ENCODE measurements around the gene NPAS3.

NPAS3 gene

GRCh38 chr14:33793398-33794110, 854.9 kb downstream of the NPAS3 start:
- ChIA-PET POLR2A (ENCODE audit: low non-redundant PET) (no interaction called here), CTCF (interaction anchor here (0.6 to 1.5 kb wide), 13 partner anchors 9 to 529 kb away, joined by 3 to 10 read pairs (median 3); no protein-coding TSS in a partner anchor)
- TF ChIP-seq, protein P1, sequence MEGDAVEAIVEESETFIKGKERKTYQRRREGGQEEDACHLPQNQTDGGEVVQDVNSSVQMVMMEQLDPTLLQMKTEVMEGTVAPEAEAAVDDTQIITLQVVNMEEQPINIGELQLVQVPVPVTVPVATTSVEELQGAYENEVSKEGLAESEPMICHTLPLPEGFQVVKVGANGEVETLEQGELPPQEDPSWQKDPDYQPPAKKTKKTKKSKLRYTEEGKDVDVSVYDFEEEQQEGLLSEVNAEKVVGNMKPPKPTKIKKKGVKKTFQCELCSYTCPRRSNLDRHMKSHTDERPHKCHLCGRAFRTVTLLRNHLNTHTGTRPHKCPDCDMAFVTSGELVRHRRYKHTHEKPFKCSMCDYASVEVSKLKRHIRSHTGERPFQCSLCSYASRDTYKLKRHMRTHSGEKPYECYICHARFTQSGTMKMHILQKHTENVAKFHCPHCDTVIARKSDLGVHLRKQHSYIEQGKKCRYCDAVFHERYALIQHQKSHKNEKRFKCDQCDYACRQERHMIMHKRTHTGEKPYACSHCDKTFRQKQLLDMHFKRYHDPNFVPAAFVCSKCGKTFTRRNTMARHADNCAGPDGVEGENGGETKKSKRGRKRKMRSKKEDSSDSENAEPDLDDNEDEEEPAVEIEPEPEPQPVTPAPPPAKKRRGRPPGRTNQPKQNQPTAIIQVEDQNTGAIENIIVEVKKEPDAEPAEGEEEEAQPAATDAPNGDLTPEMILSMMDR (conservative IDR thresholded peaks at IDR 0.05; ENCODE audit: low read depth): no peak
- DNase-seq (ENCODE audit: low spot score): no peak
- H3K27ac ChIP-seq: no peak overlapping the region

GRCh38 chr14:33794791-33795305, 856.2 kb downstream of the NPAS3 start:
- TF ChIP-seq, protein P1 (conservative IDR thresholded peaks at IDR 0.05; ENCODE audit: low read depth): no peak
- no peak overlapping the region for H3K27ac ChIP-seq
- DNase-seq (ENCODE audit: low spot score): peak; percentile 13
- POLR2A ChIA-PET (ENCODE audit: low non-redundant PET): no interaction called here
- CTCF ChIA-PET: no interaction called here

- H3K27ac ChIP-seq: no peak overlapping the region
- DNase-seq (ENCODE audit: low spot score): no peak
- TF ChIP-seq, protein P1 (conservative IDR thresholded peaks at IDR 0.05; ENCODE audit: low read depth): no peak
- ChIA-PET POLR2A (ENCODE audit: low non-redundant PET) (no interaction called here), CTCF (interaction anchor here (0.5 kb wide), 1 partner anchor 555 kb away, joined by 4 read pairs; no protein-coding TSS in a partner anchor)
Measured at GRCh38 chr14:33796356-33796755, 857.7 kb downstream of the NPAS3 start.

DNA sequence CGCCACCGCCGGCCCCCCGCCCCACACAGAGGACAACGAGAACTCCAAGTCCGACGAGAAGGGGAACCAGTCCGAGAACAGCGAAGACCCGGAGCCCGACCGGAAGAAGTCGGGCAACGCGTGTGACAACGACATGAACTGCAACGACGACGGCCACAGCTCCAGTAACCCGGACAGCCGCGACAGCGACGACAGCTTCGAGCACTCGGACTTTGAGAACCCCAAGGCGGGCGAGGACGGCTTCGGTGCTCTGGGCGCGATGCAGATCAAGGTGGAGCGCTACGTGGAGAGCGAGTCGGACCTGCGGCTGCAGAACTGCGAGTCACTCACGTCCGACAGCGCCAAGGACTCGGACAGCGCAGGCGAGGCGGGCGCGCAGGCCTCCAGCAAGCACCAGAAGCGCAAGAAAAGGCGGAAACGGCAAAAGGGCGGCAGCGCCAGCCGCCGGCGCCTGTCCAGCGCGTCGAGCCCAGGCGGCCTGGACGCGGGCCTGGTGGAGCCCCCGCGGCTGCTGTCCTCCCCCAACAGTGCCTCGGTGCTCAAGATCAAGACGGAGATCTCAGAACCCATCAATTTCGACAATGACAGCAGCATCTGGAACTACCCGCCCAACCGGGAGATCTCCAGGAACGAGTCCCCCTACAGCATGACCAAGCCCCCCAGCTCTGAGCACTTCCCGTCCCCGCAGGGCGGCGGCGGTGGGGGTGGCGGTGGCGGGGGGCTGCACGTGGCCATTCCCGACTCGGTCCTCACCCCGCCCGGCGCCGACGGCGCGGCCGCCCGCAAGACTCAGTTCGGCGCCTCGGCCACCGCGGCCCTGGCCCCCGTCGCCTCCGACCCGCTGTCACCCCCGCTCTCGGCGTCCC, 861.3 kb downstream of the NPAS3 start:
- CTCF ChIA-PET: no interaction called here
- H3K27ac ChIP-seq: no peak overlapping the region
- DNase-seq (ENCODE audit: low spot score): no peak
- POLR2A ChIA-PET (ENCODE audit: low non-redundant PET): no interaction called here
- TF ChIP-seq, protein P1 (conservative IDR thresholded peaks at IDR 0.05; ENCODE audit: low read depth): no peak

GRCh38 chr14:33800735-33801163, 862.1 kb downstream of the NPAS3 start:
- ChIA-PET CTCF (no interaction called here), POLR2A (ENCODE audit: low non-redundant PET) (no interaction called here)
- TF ChIP-seq, protein P1 (conservative IDR thresholded peaks at IDR 0.05; ENCODE audit: low read depth): no peak
- no peak overlapping the region for H3K27ac ChIP-seq
- DNase-seq (ENCODE audit: low spot score): no peak

GRCh38 chr14:33802737-33803136, 864.1 kb downstream of the NPAS3 start:
- POLR2A ChIA-PET (ENCODE audit: low non-redundant PET): no interaction called here
- H3K27ac ChIP-seq: no peak overlapping the region
- TF ChIP-seq, protein P1 (conservative IDR thresholded peaks at IDR 0.05; ENCODE audit: low read depth): no peak
- no peak for DNase-seq (ENCODE audit: low spot score)
- CTCF ChIA-PET: interaction anchor here (0.6 to 0.8 kb wide), 3 partner anchors 10 to 868 kb away, joined by 3 read pairs; no protein-coding TSS in a partner anchor

Measured in RWPE1 (cell line).